GM19023 (cell line): ENCODE results near the gene GSG1L.

Source experiments
- ATAC-seq: cut with Tn5 transposase; IDR thresholded peaks from one replicate; pipeline ENCODE4 v1.9.1; 2021; ENCODE audit warnings: mild to moderate bottlenecking, moderate library complexity; ENCODE audit not compliant: unreplicated experiment

GSG1L gene

DNA sequence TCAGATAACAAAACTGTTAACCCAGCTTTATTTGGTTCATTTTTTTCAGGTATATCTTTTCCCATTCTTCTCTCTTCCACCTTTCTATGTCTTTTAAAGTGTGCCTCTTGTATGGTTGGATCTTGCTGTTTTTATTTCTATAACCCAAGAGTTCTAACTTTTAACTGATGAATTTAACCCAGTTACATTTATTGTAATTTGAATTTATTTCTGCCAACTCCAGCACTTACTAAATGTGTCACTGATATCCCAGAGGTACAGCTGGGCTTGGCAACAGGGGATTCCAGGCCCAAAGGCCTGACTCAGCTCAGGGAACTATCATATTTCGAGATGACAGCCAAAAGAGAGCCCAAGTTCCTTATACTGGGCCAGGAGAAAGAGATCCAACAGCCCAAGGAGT is 200.1 kb downstream of the GSG1L start:
- no peak for ATAC-seq

DNA sequence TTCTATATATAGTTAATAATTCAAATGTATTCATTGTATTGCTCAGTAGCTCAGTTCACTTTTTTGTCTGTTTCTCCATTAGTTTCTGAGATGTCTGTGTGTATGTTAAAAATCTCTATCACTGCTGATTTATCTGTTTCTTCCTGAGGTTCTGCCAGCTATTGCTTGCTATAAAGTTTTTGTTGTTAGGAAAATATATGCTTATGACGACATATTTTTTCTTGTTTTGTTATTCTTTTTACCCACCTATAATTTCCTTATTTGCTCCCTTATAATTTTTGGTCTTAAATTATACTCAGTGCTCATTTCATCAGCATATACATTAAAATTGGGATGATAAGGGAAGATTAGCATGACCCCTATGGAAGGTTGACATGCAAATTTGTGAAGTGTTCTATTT is 200.6 kb downstream of the GSG1L start:
- ATAC-seq, result no peak

DNA sequence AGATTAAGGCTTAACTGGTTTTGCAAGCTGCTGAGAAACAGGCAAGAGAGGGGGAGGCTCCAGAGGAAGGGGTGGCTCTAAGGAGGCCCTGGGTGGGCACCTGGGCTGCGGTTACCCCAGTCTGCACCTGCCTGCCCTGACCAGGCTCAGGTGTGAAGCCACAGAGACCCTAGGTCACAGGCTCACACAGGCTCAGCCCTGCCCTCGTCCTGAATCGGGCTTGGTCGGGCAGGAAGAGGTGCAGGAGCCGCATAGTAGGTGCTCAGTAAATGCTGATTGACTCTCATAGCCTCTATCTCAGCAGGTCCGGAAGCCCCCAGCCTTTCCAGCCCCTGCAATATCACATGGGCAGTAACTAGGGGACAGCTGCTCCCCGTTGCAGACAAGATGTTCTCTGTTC is 203.4 kb downstream of the GSG1L start:
- no peak for ATAC-seq

DNA sequence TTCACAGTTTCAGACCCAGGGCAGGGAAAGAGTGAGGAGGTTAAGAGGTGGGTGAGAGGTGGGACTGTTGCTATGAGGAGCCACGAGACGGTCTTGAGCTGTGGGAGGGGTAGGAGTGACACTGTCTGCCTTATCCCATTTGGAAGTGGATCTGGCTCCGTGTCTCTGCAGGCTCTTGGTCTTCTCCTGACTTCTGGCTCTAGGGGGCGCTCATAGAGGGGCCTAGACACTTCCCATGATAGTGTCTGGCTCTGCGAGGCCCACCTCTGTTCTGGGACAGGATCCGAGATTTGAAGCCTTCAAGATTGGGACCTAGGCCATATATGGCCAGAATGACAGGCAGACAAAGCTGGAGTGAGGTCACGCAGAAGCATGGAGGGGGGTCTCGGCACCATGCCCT is 204.5 kb downstream of the GSG1L start:
- ATAC-seq, result no peak

DNA sequence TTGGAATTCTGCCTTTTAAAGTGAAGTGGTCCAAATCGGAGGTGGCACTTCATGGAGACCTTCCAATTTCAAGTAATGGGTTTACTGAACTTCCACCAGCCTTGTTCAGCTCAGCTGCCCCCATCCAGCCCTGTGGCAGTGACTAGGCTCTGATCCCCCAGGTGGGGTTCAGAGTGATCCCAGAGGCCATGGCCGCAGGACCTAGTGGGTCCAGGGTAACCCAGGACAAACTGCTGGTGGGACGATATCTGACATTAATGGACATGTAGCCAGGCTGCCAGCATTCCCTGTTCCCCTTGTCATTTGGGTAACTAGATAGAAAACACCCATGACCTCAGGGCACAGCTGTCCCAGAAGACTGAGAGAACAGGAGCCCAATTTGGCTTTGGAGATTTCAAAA is 209.9 kb downstream of the GSG1L start:
- no peak for ATAC-seq

DNA sequence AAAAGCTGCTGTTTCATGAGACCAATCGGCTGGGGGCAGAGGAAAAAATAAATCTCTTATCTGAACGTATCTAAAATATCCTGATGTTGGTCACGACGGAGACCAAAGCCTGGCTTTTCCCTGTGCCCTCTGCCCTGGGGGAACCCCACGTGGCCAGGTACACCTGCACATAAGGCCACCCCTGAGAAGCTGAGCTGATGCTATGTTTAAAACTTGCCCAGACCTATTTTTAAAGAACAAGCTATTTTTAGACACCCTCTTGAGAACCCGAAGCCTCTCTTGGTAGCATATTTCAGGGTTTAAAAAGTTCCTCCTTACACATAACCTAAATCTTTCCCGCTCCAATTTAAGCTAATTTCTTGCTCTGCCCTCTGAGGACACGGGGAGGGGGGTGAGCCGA is 210.4 kb downstream of the GSG1L start:
- ATAC-seq, result no peak

DNA sequence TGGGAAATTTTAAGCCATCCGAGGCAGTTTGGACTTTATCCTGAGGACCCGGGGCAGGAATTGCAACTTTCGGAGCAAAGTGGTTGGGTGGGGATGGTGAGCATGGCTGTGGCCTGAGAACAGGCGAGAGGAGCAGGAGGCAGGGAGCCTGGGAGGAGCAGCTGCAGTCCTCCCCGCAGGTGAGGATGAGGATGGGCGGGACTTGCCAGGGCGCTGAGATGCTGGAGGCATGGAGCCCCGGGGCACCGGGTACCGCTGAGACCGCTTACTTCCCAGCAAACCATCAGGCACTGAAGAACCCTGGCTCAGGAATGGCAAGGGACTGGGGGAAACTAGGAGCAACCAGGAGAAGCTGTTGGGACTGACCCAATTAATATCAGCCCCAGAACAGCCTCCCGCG is 210.8 kb downstream of the GSG1L start:
- ATAC-seq, result no peak

DNA sequence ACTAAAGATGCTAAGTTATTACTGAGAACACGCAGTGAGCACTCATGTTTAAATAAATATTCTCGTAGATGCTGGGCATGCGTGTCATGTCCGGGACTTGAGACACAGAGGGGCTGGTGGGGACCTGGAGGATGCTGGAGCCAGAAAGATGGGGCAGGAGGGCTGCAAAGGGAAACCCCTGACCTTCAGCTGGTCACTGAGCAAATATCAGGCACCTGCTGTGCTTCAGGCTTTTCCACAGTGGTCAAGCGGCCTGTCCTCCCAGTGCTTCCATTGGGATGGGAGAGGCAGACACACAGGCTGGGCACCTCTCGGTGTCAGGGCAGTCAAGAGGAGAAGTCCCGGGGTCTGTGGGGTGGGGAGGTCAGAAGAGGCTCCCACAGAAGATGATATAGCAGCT is 211.4 kb downstream of the GSG1L start:
- ATAC-seq, result no peak

DNA sequence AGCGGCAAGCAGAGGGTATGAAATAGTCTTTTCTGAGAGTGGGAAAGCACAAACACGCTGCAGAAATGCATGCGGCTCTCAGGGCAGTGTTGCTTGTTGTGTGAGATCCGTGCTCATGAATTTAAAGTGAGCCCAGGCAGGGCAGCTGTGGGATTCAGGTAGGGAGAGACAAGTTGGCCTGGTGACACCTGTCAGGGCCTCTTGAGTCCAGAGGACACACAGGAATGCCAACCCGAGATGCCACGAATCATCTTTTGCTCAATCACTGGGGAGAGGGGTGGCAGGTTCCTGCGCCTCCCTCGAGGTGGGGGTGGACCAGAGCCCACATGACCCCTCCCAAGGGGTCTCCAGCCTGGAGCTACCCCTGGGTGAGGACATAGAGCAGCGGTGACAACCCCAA is 211.9 kb downstream of the GSG1L start:
- ATAC-seq, result no peak

DNA sequence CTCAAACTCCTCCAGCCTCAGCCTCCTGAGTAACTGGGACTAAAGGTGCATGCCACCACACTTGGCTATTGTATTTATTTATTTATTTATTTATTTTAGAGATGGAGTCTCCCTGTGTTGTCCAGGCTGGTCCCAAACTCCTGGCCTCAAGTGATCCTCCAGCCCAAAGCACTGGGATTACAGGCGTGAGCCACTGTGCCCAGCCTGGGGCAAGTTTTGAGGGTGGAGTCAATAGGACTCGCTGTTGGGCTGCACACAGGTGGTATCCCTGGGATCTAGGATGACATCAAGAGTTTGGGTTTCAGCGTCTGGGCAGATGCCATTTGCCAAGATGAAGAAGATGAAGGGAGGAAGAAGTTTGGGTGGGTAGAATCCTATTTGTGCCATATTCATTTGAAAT is 213.9 kb downstream of the GSG1L start:
- ATAC-seq, result no peak

DNA sequence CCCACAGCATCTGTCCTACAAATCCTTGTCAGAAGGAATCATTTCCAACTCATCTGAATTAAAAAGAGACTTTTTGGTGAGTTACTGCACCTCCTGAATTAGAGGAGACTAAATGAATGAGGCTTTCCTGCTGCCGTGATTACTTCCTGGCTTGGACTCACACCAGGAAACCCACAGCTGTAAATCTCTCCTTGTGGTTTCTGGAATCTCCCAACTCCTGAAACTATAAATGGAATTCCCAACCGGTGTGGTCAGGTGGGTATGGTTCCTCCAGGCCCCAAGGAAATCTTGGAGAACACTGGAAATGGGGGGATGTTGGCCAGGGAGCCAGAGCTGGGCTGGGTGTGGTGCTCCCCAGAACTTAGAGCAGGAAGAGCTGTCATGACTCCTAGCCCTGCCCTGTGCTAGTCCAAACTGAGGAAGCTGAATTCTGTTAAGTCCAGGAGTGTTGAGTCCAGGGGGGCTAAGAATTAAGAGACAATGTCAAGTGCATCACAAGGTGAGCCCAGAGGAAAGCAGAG is 216.4 kb downstream of the GSG1L start:
- ATAC-seq, result no peak

DNA sequence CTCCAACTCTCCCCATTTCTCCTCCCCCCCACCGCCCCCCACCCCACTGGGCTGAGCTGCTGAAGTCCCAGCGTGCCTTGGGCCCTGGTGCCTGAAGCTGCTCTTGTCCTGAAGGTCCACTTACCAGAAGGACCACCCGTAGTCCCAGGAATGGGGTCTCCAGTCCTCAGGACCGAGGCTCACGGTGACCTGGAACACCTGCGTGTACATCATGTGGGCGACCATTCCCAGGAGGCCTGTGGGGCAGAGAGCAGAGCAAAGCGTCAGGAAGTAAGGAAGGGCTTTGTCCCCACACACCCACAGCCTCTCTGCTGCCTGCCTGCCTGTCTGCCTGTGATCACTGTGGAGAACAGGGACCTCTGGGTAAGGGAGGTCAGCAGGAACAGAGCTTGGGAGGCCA is 218.7 kb downstream of the GSG1L start:
- ATAC-seq, result no peak

DNA sequence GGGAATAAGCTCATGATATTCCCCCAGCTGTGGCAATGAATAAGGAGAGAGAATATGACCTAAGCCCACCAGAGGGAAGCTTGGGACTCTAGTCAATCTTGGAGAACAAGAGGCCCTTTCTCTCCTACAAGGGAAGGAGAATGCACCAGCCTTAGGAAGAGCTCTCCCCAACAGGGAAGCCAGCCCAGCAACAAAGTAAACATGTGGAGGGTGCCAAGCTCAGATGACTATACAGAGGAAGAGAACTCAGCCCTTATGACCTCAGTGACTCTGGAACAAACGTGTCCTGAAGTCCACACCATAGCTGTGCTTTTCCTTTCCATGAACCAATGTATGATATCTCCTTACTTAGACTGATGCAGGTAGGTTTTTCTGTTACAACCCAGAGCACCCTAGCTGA is 219.7 kb downstream of the GSG1L start:
- ATAC-seq, result no peak

DNA sequence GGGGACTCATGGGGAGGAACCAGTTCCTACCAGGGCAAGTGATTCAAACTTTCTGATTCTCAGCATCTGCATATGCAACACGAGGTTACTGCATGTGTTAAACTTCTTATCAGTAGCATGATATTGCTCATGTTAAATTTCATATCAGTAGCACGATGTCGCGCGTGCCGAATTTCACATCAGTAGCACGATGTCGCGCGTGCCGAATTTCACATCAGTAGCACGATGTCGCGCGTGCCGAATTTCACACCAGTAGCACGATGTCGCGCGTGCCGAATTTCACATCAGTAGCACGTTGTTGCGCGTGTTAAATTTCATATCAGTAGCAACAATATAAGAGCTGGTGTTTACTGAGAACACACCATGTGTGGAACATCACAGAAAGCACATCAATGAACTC is 221.6 kb downstream of the GSG1L start:
- ATAC-seq, result no peak

DNA sequence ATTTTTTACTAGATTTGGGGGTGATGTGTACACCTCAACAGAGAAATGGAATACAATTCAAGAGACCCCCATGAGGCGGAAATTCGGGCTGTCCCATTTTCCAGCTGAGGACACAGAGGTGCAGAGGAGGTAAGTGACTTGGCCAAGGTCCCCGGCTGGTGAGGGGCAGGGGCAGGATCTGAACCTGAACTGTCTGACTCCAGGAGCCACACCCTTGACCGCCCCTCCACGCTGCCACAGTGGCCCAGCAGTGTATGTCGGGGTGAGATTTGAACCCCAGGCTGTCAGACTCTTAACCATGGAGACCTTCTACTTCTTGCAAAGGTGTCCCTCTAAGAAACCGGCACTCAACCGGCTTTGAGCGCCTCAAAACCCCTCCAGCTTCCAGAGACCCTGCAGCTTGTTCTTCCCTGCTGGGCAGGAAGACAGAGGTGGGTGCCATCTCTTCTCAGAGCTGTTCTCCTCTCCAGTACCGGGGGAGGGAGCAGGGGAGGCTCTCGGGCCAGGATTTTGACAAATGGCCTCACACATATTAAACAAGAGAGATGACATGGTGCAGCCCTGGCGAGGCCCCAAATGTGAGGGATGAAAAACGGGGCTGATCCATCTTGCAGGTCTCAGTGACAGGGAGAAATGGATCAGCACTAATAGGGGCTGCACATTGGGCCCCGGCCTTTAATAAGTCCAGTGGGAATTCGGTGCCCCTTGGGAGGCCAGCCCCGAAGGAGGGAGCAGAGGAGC is 222.3 kb downstream of the GSG1L start:
- ATAC-seq, result no peak

DNA sequence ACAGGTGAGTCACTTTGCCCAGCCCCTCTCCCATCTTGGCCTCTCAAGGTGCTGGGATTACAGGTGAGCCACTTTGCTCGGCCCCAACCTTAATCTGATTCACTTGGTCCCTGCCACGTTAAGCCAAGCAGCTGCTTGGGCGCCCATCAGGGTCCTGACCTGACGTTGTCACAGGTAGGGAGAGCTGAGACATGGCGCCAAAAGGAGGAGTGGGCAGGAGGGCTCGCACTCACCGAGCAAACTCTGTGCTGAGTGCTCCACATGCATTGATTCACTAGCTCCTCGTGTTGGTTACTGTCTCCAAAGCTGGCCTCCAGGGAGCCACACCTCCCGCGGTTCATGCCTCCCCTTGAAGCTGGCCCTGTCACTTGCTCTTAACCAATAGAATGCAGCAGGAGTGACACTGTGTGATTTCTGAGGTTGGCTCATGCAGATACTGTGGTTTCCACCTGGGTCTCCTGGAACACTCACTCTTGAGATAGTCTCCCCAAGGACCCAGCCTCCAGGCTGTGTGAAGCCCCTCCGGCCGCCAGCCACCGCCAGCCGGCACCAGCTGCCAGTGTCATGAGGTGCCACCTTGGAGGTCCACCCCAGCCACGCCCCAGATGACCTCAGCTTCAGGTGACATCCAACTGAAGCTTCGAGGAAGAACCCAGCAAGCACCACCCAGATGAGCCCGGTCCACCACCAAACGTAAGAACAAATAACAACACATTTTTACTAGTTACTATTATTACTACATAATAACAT is 223.0 kb downstream of the GSG1L start:
- no peak for ATAC-seq

DNA sequence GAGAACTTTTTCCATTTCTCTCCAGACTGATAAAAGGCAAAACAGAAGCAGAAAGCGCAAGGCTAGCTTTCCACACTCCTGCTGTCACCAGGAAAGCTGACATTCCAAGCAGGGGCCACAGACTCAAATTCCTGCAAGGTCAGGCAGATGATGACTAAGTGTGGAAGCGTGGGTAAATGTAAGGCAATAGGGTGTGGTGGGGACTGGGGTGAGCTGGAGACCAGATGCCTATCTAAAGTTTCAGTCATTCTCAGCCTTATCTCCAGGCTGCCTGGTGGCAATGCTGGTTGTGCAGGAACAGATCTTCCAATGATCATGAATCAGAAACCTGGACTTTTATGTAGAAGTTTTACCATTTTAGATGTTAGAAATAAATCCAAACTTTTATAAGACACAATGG is 224.1 kb downstream of the GSG1L start:
- ATAC-seq, result no peak

DNA sequence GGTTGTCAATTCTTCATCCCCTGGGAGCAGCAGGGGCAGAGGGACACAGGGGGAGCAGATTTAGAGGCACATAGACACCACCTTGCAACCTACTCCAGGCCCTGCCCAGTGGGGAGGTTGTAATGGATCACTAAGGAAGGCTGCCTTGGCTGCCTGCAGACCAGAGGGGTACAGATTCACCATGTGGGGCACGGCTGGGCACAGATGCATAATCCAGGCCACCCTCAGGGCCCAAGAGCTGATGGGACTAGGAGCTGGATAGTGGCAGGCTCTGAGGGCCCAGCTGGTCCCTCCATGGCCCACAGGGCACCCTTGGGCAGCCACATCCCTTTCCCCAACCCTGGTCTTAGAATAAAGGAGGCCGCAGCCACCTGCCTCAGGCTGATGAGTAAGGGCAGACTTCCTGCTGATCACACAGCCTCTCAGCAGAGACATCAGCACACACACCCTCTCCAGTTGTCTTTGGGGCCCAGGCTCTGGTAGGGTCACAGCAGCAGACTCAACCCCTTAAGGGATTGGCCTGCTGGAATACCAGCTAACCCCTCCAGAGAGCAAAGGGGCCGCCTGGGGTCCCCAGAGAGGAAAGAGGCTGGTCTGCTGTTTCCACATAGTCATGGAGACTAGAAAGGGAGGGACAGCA is 224.9 kb downstream of the GSG1L start:
- no peak for ATAC-seq

DNA sequence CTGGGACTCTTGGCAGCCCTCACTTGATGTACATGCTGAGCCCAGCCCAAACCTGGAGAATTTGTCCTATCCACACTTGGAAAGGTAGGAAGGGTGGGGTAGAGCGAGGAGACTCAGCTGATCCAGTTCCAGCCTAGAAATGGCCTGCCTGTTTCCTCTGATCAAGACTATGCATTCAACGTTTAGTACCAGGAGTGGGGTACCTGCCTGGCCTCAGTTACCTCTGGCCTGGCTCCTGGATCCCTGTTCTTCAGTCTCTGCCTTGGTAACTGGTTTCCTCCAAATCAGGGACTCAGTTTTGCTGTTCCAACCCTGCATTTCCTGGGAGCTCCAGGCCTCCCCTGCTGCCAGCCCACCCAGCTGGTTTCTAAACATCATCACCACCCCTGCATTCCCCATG is 233.5 kb downstream of the GSG1L start:
- ATAC-seq, result no peak

DNA sequence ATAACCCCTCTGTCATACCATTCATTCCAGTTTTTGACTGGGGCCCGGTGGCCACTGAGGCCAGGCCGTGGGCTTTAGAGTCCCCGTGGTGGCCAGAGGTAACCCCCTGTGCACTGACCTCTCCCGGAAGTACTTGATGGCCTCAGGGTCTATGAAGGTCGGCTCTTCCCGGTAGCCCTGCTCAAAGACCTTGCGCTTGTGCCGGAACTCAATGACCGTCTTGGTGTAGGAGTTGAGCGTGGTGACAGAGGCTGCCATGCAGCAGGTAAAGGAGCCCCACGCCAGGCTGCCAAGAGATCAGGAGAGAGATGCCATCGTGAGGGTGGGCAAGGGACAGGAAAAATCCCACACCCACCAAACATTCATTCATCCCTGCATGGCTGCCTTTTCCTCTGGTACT is 234.8 kb downstream of the GSG1L start:
- no peak for ATAC-seq

DNA sequence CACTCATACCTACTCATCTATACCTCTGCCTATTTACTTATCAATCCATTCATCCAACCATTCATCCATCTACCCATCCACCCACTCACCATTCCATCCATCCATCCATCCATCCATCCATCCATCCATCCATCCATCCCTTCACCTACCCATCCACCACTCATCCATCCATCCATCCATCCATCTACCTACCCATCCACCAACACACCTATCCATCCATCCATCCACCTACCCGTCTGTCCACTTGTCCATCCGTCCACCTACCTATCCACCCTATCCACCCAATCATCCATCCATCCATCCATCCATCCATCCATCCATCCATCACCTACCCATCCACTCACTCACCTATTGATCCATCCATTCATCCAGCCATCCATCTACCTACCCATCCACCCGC is 235.7 kb downstream of the GSG1L start:
- no peak for ATAC-seq

DNA sequence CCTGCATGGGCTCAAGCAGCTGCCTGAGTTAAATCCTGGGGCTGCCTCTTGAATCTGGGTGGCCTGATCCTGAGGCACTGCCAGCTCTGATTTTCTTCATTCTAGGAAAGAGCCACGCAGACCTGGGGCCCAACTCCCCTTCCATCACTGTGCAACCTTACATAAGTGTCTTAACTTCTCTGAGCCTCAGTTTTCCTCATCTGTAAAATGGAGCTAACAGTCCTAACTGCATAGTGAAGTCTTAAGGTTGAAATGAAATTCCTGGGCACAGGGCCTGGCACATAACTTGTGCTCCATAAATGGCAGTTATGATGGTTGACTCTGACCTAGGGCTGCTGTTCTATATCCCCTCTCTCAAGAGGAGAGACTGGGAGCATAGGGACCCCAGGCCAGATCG is 236.6 kb downstream of the GSG1L start:
- no peak for ATAC-seq
